Body of pancreas (tissue), 4 donors: ENCODE measurements around the gene ENOSF1.

ENCODE experiments used
- POLR2A ChIP-seq, 3 donors: fragments of 450-650 bp; IDR thresholded peaks; one replicate each; pipeline ENCODE4 v1.6.1; 2016; ENCODE audit warnings: antibody characterized with exemption in 3 of 3, mild to moderate bottlenecking in 2 of 3
- TF ChIP-seq, protein P1 (sequence below), 7 experiments: fragments of 450-650 bp in 4 of 7; fragments of 200-600 bp in 3 of 7; sonication (generic) in 3 of 7; IDR thresholded peaks; one replicate each; pipeline ENCODE4 v1.5.1; 2016 to 2019; ENCODE audit warnings: antibody characterized with exemption in 7 of 7

- TF ChIP-seq, protein P1, sequence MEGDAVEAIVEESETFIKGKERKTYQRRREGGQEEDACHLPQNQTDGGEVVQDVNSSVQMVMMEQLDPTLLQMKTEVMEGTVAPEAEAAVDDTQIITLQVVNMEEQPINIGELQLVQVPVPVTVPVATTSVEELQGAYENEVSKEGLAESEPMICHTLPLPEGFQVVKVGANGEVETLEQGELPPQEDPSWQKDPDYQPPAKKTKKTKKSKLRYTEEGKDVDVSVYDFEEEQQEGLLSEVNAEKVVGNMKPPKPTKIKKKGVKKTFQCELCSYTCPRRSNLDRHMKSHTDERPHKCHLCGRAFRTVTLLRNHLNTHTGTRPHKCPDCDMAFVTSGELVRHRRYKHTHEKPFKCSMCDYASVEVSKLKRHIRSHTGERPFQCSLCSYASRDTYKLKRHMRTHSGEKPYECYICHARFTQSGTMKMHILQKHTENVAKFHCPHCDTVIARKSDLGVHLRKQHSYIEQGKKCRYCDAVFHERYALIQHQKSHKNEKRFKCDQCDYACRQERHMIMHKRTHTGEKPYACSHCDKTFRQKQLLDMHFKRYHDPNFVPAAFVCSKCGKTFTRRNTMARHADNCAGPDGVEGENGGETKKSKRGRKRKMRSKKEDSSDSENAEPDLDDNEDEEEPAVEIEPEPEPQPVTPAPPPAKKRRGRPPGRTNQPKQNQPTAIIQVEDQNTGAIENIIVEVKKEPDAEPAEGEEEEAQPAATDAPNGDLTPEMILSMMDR (IDR thresholded peaks at IDR 0.05): no peak
- no peak for TF ChIP-seq POLR2A (IDR thresholded peaks at IDR 0.05)
These were observed 35.3 kb downstream of the ENOSF1 start for GRCh38 chr18:677145-677544.
